ENCODE data around the gene ITGA5. TPM values are rescaled to one million over a fixed set of nuclear protein-coding genes. Genes with fewer than 3 reads are reported as not detected.

The ITGA5 gene
- polyA plus RNA-seq, 1 donor (not counting 4 experiments of a cell fraction or from before 2014, with no cell fraction given) = 47.9 TPM

GRCh38 chr12:54379398-54380201 lies 39.5 kb downstream of the ITGA5 start:
- Histone ChIP-seq H3K9me3 (ENCODE audit: control insufficient read depth, low read depth, low read length) (no peaks in the 10 kb centered on the region), H3K36me3 (ENCODE audit: control insufficient read depth in 2 of 2, extremely low read depth in 1 of 2, insufficient read depth in 2 of 2, low read length in 2 of 2) (peaks cover 56 to 57% of the 10 kb centered on the region in 2 experiments), H4K20me1 (ENCODE audit: control insufficient read depth, extremely low read depth, insufficient read depth, low read length) (peaks cover 22% of the 10 kb centered on the region), H2AFZ (ENCODE audit: control insufficient read depth, low read length) (no peak overlapping the region), H3K27me3 (ENCODE audit: control insufficient read depth, extremely low read depth, insufficient read depth, low read length) (no peaks in the 10 kb centered on the region), H3K27ac (ENCODE audit: control insufficient read depth, insufficient read depth, low read length) (peak overlapping the region; percentile 2), H3K9me1 (ENCODE audit: control insufficient read depth, extremely low read depth, insufficient read depth, low read length) (peaks cover 2% of the 10 kb centered on the region), H3K79me2 (ENCODE audit: control insufficient read depth, insufficient read depth, low read length) (peaks cover 61% of the 10 kb centered on the region), H3K4me3 (ENCODE audit: control insufficient read depth in 2 of 3, extremely low read depth in 1 of 3, insufficient read depth in 2 of 3, low read depth in 1 of 3, low read length in 3 of 3) (no peak overlapping the region), H3K4me1 (ENCODE audit: control insufficient read depth, extremely low read depth, insufficient read depth, low read length) (peaks cover 35% of the 10 kb centered on the region), H3K4me2 (ENCODE audit: control insufficient read depth, extremely low read depth, insufficient read depth, low read depth, low read length) (peak overlapping the region; percentile 58), H3K9ac (ENCODE audit: control insufficient read depth, extremely low read depth, insufficient read depth, low read length) (no peak overlapping the region)
- TF ChIP-seq EZH2 (IDR thresholded peaks at IDR 0.05; ENCODE audit: low read length) = no peak
- peak; percentile 98 to 100 (median 100) for TF ChIP-seq CTCF (optimal IDR thresholded peaks at IDR 0.05 in 1 of 3, IDR thresholded peaks at IDR 0.05 in 1 of 3, conservative IDR thresholded peaks at IDR 0.05 in 1 of 3; ENCODE audit: extremely low read depth in 1 of 3, insufficient read depth in 2 of 3, low read length in 3 of 3)
- FAIRE-seq = no peak
- DNase-seq (ENCODE audit: low read depth, low spot score) = no peak
- dilution Hi-C loops (cut with MboI; ENCODE audit: extremely low pct_ligation_motif_present, low sequenced_read_pairs) = no loop called here

GRCh38 chr12:54378796-54379397 lies 40.2 kb downstream of the ITGA5 start:
- FAIRE-seq (no peak), DNase-seq (ENCODE audit: low read depth, low spot score) (no peak)
- H3K4me2 ChIP-seq (ENCODE audit: control insufficient read depth, extremely low read depth, insufficient read depth, low read depth, low read length) = peak overlapping the region; percentile 58
- dilution Hi-C loops (cut with MboI; ENCODE audit: extremely low pct_ligation_motif_present, low sequenced_read_pairs) = no loop called here
- TF ChIP-seq CTCF (optimal IDR thresholded peaks at IDR 0.05 in 1 of 3, IDR thresholded peaks at IDR 0.05 in 1 of 3, conservative IDR thresholded peaks at IDR 0.05 in 1 of 3; ENCODE audit: extremely low read depth in 1 of 3, insufficient read depth in 2 of 3, low read length in 3 of 3) (no peak), EZH2 (IDR thresholded peaks at IDR 0.05; ENCODE audit: low read length) (no peak)
- no peak overlapping the region for H3K27ac ChIP-seq (ENCODE audit: control insufficient read depth, insufficient read depth, low read length)
- no peak overlapping the region for H3K4me3 ChIP-seq (ENCODE audit: control insufficient read depth in 2 of 3, extremely low read depth in 1 of 3, insufficient read depth in 2 of 3, low read depth in 1 of 3, low read length in 3 of 3)
- peaks cover 3% of the 10 kb centered on the region for H3K9me1 ChIP-seq (ENCODE audit: control insufficient read depth, extremely low read depth, insufficient read depth, low read length)
- H3K27me3 ChIP-seq (ENCODE audit: control insufficient read depth, extremely low read depth, insufficient read depth, low read length) = no peaks in the 10 kb centered on the region
- no peaks in the 10 kb centered on the region for H3K9me3 ChIP-seq (ENCODE audit: control insufficient read depth, low read depth, low read length)
- no peak overlapping the region for H2AFZ ChIP-seq (ENCODE audit: control insufficient read depth, low read length)
- no peak overlapping the region for H3K9ac ChIP-seq (ENCODE audit: control insufficient read depth, extremely low read depth, insufficient read depth, low read length)
- H3K79me2 ChIP-seq (ENCODE audit: control insufficient read depth, insufficient read depth, low read length) = peaks cover 58% of the 10 kb centered on the region
- peaks cover 22% of the 10 kb centered on the region for H4K20me1 ChIP-seq (ENCODE audit: control insufficient read depth, extremely low read depth, insufficient read depth, low read length)
- peaks cover 42% of the 10 kb centered on the region for H3K4me1 ChIP-seq (ENCODE audit: control insufficient read depth, extremely low read depth, insufficient read depth, low read length)
- peaks cover 60 to 61% of the 10 kb centered on the region in 2 experiments for H3K36me3 ChIP-seq (ENCODE audit: control insufficient read depth in 2 of 2, extremely low read depth in 1 of 2, insufficient read depth in 2 of 2, low read length in 2 of 2)
